HG02938 (cell line): ENCODE data around the gene KCNQ1OT1.
"Not testable (repeated sequence)": the region's sequence is repeated elsewhere in the genome, so short reads cannot be mapped to it uniquely, and the experiment has no call there.

Source experiments
- ATAC-seq: cut with Tn5 transposase; IDR thresholded peaks from one replicate; pipeline ENCODE4 v1.9.1; 2021; ENCODE audit warnings: mild to moderate bottlenecking, moderate library complexity; ENCODE audit not compliant: unreplicated experiment

Gene KCNQ1OT1

DNA sequence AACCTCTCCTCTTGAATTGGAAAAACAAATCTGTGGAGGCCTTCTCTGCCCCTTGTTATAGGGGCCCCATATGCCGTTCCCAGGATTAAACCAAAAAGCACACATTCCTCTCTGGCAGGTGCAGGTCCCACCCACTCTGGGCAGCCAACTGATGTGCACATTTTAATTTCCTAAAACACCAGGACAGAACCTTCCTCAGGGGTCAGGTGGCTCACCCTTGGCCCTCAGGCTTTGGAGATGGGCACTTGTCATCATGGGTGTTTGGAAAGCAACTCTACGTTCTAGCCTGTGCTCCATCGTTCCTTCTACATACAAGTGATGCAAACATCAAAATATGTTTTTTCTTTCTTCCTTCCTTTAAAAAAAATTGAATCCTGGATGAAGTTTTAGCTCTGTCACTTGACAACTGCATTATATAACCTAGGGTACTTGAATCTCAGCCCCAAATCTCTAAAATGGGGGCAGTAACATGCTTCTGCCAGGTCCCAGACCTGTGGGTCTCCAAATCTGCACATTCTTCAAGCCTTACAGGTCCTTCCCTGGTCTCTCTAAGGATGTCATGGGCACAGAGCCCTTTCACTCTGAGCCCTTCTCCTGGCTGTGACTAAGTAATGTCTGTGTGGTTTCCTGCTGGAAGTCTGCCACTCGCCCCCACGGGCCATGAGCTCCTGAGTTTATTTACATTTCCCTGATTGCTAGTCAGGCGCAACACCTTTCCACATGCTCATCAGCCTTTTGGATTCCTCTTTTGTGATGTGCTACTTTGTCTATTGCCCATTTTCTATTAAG, 43.8 kb downstream of the KCNQ1OT1 start:
- ATAC-seq, result no peak

DNA sequence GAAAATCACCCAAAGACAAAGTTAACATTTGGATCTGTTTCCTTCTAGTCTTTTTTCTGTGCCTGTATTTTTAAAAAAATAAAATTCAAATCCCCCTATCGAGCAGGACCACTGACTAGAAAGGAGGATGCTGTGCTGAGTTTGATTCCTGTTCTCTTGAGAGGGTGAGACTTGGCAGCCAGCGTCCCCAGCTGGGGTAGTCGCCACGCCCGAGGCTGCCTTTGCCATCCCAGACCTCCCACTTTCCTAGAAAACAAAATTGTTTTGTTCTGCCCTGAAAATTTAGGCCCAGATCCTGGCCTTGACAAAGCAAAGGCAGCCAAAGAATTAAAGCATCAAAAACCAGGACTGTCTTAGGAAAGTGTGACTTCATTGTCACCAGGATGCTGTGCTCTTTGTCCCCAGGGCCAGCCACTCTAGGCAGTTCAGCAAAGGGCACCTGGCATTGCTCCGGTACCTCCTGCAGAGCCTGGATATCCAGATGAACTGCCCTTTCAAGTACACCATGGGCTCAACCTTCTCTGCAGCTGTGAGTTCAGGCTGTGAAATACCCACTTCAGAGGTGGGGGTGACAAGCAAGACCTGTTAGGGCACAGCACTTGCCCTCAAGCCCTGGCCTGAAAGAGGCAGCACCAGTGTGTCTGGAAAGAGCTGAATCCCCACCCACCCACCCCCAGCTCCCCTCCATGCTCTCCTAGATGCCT, 44.6 kb downstream of the KCNQ1OT1 start:
- no peak for ATAC-seq

DNA sequence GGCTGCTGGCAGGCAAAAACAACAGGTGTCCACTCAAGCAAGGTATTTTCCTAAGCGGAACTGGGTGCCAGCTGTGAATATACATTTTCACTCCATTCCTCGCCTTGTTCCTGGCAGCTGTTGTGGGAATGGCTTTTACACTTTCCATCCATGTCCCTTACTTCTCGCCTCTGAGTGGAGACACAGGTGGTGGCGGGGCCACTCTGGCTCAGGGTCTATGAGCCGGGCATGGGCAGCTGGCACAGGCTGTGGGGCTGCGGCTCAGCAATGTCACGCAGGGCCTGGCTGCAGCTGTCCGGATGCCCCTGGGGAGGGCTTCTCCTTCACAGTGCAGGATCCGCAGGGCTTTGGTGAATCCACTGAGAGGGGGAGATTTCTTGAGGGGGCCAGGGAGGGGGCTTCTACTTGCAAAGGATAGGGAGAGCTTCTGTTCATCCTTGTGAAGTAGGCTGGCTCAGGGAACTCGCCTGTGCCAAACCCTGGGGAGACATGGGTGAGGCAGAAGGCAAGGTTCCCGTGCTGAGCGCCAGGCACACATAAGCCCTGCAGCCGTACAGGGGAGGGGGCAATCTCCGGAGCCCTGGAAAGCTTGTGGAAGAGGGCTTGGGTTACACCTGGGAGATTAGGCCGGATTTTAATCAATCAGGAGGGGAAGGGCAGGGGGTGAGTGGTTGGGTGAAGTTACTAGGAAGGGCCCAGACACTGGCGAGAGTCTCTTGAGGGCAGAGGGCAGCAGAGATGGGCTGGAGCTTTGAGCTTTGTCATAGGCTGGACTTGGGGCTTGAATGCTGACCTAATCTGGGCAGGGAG, 45.7 kb downstream of the KCNQ1OT1 start:
- no peak for ATAC-seq

DNA sequence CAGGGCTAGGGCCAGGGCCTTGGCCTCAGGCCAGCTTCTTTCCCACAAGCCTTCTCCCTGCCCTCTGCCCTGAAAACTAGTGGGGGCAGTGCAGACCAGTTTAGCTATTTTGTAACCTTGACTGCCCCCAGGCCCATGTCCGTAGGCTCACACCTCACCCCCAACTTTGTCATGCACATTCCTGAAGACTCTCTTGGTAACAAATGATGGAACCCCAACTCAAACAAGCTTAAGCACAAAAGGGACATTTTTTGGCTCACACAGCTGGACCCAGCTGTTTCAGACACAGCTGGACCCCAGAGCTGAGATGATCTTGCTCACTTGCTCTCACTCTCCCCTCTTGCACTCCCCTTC, 46.6 kb downstream of the KCNQ1OT1 start:
- no peak for ATAC-seq

DNA sequence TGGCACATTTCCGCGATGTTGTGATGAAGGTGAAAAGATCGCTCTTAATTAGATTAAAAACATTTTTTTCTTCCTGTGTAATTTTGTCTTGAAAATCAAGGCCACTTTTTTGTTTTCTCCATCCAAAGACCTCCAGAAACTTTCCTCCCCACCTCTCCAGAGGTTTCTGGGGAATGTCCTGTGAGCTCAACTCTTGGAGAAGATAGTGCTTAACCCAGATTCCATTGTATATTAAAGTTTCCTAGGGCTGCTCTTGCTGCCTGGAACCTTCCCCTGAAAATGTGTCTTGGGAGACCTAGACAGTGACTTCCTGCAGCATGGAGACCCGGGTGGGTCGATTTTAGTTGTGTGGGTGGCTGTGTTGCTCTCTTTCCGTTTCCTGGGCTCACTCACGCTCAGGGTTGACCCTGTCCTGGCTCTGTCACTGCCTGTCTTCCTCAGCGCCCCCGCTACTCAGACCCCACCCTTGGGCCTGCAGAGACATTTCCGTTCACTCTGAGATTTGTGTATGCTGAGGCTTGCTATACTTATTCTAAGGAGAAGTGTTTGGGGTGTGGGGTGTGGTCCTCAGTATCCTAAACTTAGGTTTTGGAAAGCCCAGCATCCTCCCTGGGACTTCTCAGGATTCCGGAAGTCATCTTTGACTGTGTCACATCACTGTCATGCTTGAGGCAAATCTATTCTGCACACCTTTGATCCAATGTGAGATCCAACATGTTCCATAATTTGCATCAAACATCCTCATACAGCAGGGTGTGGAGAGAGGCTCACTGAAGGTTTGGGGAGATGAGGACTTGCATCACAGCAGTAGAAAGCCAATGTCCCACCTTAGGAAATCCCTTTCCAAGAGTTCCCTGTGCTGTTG, 47.2 kb downstream of the KCNQ1OT1 start:
- no peak for ATAC-seq

DNA sequence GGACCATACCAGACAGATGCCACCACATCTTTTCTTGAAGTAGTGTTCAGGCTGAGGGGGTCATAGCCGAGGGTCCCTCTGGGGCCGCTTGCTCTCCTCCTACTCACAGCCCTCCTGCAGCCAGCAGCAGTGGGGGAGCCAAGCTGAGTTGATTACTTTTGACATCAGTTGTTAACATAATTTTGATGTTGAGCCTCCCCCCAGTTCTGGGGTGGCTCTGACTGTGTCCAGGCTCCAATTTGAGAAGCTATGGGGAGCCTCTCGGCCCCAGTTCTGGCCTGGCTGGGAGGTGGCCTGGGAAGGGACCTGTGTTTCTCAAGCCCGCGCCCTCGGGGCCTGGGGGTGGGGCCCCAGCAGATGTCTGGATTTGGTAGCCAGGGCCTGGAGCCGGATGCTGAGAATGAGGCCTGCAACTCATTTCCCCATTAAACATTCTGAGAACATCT, 47.9 kb downstream of the KCNQ1OT1 start:
- no peak for ATAC-seq

DNA sequence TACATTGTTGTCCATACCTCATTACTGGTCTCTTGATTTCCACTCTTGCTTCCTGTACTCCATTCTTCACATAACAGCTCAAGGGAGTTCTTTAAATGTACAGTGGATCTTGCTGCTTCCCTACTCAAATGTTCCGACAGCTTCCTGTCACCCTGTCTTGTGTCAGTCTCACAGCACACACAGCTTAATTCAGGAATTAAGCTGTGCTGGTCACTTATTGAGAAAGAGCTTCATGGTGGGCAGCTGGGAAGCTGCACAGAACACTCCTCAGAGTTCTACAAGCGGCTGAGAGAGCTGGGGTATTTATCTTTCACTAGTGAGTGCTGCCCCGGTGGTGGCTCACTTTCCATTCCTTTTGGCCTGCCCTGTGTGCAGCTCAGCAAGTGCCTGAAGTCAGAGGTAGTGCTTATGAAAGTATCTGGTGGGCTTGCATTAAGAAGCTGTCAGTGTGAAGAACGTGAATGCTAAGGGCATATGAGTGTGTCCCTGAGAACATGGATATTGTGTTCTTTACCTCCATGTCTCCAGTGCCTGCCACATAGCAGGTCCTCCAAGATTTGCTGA, 48.7 kb downstream of the KCNQ1OT1 start:
- no peak for ATAC-seq

DNA sequence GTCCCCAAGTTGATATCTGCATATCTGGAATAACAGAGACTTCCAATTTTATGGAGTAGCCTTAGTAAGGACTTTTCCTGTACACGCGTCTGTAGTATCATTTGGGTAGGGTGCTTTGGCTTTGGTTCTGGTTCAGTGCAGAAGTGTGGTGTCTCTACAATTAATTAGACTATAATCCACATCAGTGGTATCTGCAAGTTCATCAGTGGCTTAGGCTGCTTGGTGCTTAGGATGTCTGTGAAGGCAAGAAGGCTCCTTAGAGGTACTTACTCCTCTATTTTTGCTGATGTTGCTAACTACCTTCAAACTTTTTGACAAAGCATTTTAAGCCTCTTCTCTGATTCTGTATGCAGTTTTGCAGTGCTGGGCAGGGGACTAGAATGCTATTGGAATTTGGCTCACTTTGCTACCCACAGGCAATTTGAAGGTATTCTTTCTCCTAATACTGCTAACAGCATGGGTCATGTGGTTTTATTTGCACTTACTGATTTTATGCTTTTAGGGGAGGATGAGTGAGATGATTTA, 49.4 kb downstream of the KCNQ1OT1 start:
- no peak for ATAC-seq

DNA sequence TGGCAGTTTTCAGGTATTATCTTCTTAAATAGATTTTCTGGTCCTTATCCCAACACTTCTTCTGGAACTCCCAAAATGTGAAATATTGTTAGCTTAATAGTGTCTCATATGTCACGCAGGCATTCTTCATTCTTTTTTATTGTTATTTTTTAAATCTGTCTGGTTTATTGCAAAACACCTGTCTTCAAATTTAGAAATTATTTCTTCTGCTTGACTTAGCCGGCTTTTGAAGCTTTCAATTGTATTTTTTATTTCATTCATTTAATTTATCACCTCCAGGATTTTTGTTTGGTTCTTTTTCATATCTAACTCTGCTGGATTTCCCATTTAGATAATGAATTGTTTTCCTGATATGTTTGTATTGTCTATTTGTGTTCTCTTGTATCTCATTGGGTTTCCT, 49.9 kb downstream of the KCNQ1OT1 start:
- ATAC-seq, result no peak

DNA sequence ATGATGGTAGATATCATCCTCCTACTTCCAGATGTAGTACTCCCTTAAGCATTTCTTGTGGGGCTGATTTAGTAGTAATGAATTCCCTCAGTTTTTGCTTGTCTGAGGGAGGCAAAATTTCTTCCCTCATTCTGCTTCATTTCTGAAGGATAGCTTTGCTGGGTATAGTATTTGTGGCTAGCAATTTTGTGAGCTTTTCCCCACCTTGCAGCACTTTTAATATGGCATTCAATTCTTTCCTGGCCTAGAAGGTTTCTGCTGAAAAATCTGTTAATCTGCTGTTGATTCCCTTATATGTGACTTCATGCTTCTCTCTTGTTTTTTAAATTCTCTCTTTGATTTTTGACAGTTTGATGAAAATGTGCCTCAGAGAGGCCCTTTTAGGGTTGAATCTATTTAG, 50.4 kb downstream of the KCNQ1OT1 start:
- ATAC-seq, result no peak

DNA sequence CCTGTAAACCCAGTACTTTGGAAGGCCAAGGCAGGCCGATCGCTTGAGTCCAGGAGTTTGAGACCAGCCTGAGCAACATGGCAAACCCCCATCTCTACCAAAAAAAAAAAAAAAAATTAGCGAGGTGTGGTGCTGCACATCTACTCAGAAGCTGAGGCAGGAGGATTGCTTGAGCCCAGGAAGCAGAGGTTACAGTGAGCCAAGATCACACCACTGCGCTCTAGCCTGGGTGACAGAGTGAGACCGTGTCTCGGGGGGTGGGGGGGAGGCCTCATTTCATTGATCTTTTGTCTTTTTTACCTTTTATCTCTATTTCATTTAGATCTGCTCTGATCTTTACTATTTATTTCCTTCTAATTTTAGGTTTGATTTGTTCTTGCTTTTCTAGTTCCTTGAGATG, 51.8 kb downstream of the KCNQ1OT1 start:
- ATAC-seq, result no peak

DNA sequence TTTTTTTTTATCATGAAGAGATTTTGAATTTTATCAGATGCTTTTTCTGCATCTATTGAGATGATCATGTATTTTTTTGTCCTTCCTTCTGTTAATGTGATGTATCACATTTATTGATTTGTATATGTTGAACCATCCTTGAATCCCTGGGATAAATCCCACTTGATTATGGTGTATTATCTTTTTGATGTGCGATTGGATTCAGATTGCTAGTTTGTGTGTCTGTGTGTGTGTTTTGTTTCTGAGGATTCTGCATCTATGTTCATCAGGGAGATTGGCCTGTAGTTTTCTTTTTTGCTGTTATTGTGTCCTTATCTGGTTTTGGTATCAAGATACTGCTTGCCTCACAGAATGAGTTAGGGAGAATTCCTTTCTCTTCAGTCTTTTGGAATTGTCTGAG, 52.6 kb downstream of the KCNQ1OT1 start:
- no peak for ATAC-seq

DNA sequence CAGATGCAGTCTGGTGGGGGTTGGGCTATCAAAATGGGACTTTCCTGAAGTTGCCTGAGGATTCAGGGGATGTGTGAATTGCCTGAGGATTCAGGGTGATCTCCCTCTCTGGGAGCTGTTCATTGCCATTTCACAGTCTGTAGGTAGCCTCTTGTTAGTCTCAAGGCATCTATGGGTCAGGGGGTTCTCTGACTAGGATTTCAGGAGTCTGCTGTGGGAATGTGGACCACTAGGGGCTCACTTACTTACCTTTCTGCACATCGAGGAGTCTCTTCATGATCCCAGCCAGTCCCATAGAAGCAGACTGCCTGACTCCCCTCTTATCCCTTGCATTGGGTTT, 54.0 kb downstream of the KCNQ1OT1 start:
- ATAC-seq, result no peak

DNA sequence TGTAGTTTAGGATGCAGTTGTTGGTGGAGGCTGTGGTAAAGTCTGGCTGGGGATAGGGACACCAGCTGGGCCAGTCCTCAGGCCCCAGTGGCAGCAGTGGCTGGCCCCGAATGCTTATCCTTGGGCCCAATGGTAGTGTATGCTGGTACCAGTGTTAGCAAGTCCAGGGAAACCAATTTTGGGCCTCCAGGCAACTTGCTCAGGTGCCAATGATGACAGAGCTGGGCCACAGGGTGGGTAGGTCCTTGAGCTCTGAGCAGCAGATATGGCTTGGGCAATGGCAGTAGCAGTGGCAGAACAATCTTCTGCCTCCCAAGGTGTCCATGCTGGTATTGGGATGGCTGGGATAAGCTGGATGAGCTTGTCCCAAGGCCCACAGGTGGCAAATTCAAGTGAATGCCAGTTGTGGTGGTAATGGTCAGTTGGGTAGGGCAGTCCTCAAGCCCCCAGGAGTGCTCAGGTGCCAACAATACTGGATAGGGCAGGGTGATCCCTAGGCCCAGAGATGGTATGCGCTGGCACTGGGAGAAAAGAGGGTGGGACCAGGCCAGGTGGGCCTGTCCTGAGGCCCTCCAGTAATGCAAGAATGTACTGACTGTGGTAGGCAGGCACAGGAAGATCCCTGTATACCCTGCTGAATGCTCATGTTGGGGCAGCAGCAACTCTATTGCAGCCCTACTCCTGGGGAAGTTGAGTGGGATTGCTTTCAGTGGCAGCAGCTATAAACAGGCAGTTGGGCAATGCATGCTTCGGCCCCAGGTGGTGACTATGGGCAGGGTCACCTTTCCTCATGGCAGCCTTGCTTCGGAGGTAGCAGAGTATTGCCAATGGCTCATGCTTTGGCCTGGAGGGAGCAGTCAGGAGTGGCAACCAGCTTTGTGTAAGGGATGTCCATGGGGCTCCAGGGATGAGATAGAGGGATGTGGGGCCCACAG, 54.7 kb downstream of the KCNQ1OT1 start:
- no peak for ATAC-seq

DNA sequence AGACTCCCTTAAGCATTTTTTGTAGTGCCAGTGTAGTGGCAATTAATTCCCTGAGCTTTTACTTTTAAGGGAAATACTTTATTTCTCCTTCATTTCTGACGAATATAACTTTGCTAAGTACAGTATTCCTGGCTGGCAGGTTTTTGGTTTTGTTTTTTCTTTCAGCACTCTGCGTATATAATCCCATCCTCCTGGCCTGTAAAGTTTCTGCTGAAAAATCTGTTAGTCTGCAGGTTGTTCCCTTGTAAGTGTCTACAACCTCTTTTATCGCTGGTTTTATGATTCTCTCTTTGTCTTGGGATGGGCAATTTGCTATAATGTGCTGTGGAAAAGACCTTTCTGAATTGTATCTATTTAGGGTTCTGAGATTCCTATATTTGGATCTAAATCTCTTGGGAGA, 56.0 kb downstream of the KCNQ1OT1 start:
- ATAC-seq, result no peak

DNA sequence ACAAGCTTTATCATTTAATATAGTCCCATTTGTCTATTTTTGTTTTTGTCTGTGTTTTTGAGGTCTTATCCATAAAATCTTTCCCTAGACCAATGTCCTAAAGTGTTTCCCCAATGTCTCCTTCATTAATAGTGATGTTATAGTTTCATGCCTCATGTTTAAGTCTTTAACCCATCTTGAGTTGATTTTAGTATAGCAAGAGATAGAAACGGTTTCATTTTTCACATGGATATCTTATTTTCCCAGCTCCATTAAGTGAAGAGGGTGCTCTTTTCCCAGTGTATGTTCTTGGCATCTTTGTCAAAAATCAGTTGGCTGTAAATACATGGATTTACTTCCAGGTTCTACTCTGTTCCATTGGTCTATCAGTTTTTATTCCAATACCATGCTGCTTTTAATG, 58.2 kb downstream of the KCNQ1OT1 start:
- ATAC-seq, result no peak

DNA sequence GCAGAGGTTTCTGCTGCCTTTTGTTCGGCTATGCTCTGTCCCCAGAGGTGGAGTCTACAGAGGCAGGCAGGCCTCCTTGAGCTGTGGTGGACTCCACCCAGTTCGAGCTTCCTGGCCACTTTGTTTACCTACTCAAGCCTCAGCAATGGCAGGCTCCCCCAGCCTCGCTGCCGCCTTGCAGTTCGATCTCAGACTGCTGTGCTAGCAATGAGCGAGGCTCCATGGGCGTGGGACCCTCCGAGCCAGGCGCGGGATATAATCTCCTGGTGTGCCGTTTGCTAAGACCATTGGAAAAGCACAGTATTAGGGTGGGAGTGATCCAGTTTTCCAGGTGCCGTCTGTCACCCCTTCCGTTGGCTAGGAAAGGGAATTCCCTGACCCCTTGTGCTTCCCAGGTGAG, 60.0 kb downstream of the KCNQ1OT1 start:
- ATAC-seq, result not testable (repeated sequence)

DNA sequence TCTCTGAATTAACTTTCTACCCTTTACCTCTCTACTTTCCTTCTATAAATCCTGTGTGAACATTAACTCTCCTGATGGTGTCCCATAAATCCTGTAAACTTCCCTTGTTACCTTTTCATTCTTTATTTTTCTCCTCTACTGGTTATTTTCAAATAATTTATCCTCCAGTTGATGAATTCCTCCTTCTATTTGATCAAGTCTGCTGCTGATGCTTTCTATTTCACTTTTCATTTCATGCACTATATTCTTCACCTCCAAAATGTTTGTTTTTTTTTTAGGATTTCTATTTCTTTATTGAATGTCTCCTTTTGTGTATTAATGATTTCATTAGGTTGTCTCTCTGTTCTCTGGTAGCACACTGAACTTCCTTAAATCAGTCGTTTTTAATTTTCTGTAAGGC, 68.6 kb downstream of the KCNQ1OT1 start:
- ATAC-seq, result no peak

DNA sequence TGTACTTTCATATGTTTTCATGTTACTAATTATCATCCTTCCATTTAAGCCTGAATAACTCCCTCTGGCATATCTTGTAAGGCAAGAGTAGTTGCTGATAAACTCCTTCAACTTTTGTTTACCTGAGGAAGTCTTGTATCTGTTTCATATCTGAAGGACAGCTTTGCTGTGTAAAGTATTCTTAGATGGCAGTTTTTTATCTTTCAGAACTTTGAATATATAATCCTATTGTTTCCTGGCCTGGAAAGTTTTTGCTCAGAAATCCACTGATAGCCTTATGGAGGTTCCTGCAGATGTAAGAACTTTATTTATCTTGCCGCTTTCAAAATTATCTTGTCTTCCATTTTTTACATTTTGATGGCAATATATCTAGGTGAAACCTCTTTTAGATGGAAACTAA, 69.1 kb downstream of the KCNQ1OT1 start:
- ATAC-seq, result no peak
